H9 (cell line): ENCODE measurements around the gene CDKL1. TPM values are rescaled to one million over a fixed set of nuclear protein-coding genes. Genes with fewer than 3 reads are reported as not detected.
A peak's percentile ranks its signal among the peaks of the same experiment; 100 is the strongest.

ENCODE experiments used
- DNase-seq: peaks from one replicate; pipeline ENCODE4 v3.0.0-alpha.2; 2017
- H2AFZ ChIP-seq: one replicate; pipeline ENCODE4 v1.6.1; 2013; ENCODE audit warnings: mild to moderate bottlenecking, low read length, control low read depth, moderate library complexity
- H2AK5ac ChIP-seq: 2 replicates; pipeline ENCODE4 v1.6.1; 2013; ENCODE audit warnings: low read length, control low read depth, mixed read lengths; ENCODE audit not compliant: insufficient read length
- H2BK120ac ChIP-seq: one replicate; pipeline ENCODE4 v1.6.1; 2013; ENCODE audit warnings: low read depth, mild to moderate bottlenecking, low read length, control low read depth, inconsistent platforms; ENCODE audit not compliant: poor library complexity, severe bottlenecking
- H2BK12ac ChIP-seq: 2 replicates; pipeline ENCODE4 v1.6.1; 2013; ENCODE audit warnings: low read length, control low read depth, mixed read lengths, low read depth; ENCODE audit not compliant: insufficient read length
- H2BK15ac ChIP-seq: 2 replicates; pipeline ENCODE4 v1.6.1; 2013; ENCODE audit warnings: low read depth, low read length, control low read depth
- H2BK20ac ChIP-seq: one replicate; pipeline ENCODE4 v1.6.1; 2013; ENCODE audit warnings: low read depth, mild to moderate bottlenecking, low read length, control low read depth, inconsistent platforms; ENCODE audit not compliant: poor library complexity, severe bottlenecking
- H2BK5ac ChIP-seq: 2 replicates; pipeline ENCODE4 v1.6.1; 2013; ENCODE audit warnings: low read length, control low read depth, mixed read lengths; ENCODE audit not compliant: insufficient read length
- H3K14ac ChIP-seq: 2 replicates; pipeline ENCODE4 v1.6.1; 2013; ENCODE audit warnings: low read length, control low read depth; ENCODE audit not compliant: insufficient read depth
- H3K18ac ChIP-seq: 2 replicates; pipeline ENCODE4 v1.6.1; 2013; ENCODE audit warnings: low read depth, mild to moderate bottlenecking, mixed read lengths, low read length, control low read depth; ENCODE audit not compliant: insufficient read length
- H3K23ac ChIP-seq: 2 replicates; pipeline ENCODE4 v1.6.1; 2013; ENCODE audit warnings: low read length, control low read depth, mixed read lengths, low read depth; ENCODE audit not compliant: insufficient read length
- H3K23me2 ChIP-seq: 2 replicates; pipeline ENCODE4 v1.6.1; 2013; ENCODE audit warnings: low read depth, mild to moderate bottlenecking, mixed read lengths, low read length, control low read depth; ENCODE audit not compliant: insufficient read length, poor library complexity, severe bottlenecking
- H3K27ac ChIP-seq: 2 replicates; pipeline ENCODE4 v1.5.1; 2013; ENCODE audit warnings: low read length, control low read depth, mixed read lengths, low read depth; ENCODE audit not compliant: insufficient read length
- H3K27me3 ChIP-seq: 2 replicates; pipeline ENCODE4 v1.6.1; 2013; ENCODE audit warnings: low read length, control low read depth, inconsistent platforms; ENCODE audit not compliant: insufficient read depth
- H3K4ac ChIP-seq: 2 replicates; pipeline ENCODE4 v1.6.1; 2013; ENCODE audit warnings: low read depth, mild to moderate bottlenecking, control low read depth, inconsistent platforms, low read length, moderate library complexity
- H3K4me1 ChIP-seq: 2 replicates; pipeline ENCODE4 v1.6.1; 2013; ENCODE audit warnings: low read length, control low read depth, inconsistent platforms; ENCODE audit not compliant: insufficient read depth
- H3K4me2 ChIP-seq: 2 replicates; pipeline ENCODE4 v1.6.1; 2013; ENCODE audit warnings: low read length, control low read depth, mixed read lengths; ENCODE audit not compliant: insufficient read length, insufficient read depth
- H3K56ac ChIP-seq: 2 replicates; pipeline ENCODE4 v1.6.1; 2013; ENCODE audit warnings: low read depth, mild to moderate bottlenecking, mixed read lengths, low read length, control low read depth; ENCODE audit not compliant: insufficient read length
- H3K79me1 ChIP-seq: 2 replicates; pipeline ENCODE4 v1.6.1; 2013; ENCODE audit warnings: low read depth, mild to moderate bottlenecking, moderate library complexity, low read length, control low read depth, inconsistent platforms; ENCODE audit not compliant: insufficient read depth, poor library complexity, severe bottlenecking
- H3K79me2 ChIP-seq: 2 replicates; pipeline ENCODE4 v1.6.1; 2013; ENCODE audit warnings: low read length, control low read depth, inconsistent platforms; ENCODE audit not compliant: insufficient read depth
- H3K9ac ChIP-seq: 2 replicates; pipeline ENCODE4 v1.6.1; 2013; ENCODE audit warnings: low read length, control low read depth, mixed read lengths; ENCODE audit not compliant: insufficient read length; ENCODE audit errors: extremely low read depth
- H3K9me3 ChIP-seq: one replicate; pipeline ENCODE4 v1.6.1; 2013; ENCODE audit warnings: low read depth, low read length, inconsistent platforms; ENCODE audit not compliant: control insufficient read depth
- H3T11ph ChIP-seq: one replicate; pipeline ENCODE4 v1.6.1; 2013; ENCODE audit warnings: mild to moderate bottlenecking, low read length, control low read depth, inconsistent platforms
- H4K20me1 ChIP-seq: one replicate; pipeline ENCODE4 v1.6.1; 2013; ENCODE audit not compliant: control insufficient read depth, insufficient read length, insufficient read depth
- H4K5ac ChIP-seq: 2 replicates; pipeline ENCODE4 v1.6.1; 2013; ENCODE audit warnings: low read depth, mild to moderate bottlenecking, mixed read lengths, low read length, control low read depth; ENCODE audit not compliant: insufficient read length
- H4K8ac ChIP-seq: replicated peaks from 2 replicates; pipeline ENCODE4 v1.6.1; 2013; ENCODE audit warnings: low read length, control low read depth, mixed read lengths, low read depth; ENCODE audit not compliant: insufficient read length
- H4K91ac ChIP-seq: 2 replicates; pipeline ENCODE4 v1.6.1; 2013; ENCODE audit warnings: low read depth, mild to moderate bottlenecking, moderate library complexity, mixed read lengths, low read length, control low read depth; ENCODE audit not compliant: insufficient read length
- H3K27ac Mint-ChIP-seq, 3 experiments: 2 replicates in 2 of 3; 3 replicates in 1 of 3; pipeline ENCODE4 v1.8.0; 2020 to 2021; ENCODE audit warnings: mixed read lengths in 3 of 3, mild to moderate bottlenecking in 1 of 3, moderate library complexity in 1 of 3
- H3K27me3 Mint-ChIP-seq: 2 replicates; pipeline ENCODE4 v1.8.0; 2021; ENCODE audit warnings: low read depth, mild to moderate bottlenecking, moderate library complexity, mixed read lengths
- H3K36me3 Mint-ChIP-seq, 3 experiments: 2 replicates in 2 of 3; 3 replicates in 1 of 3; pipeline ENCODE4 v1.8.0; 2020 to 2021; ENCODE audit warnings: low read depth in 3 of 3, mixed read lengths in 3 of 3; ENCODE audit not compliant: insufficient read depth in 1 of 3
- H3K4me1 Mint-ChIP-seq, 2 experiments: 2 replicates each; pipeline ENCODE4 v1.8.0; 2020; ENCODE audit warnings: mixed read lengths in 2 of 2
- H3K4me3 Mint-ChIP-seq, 2 experiments: 2 replicates in 1 of 2; 3 replicates in 1 of 2; pipeline ENCODE4 v1.8.0; 2020 to 2021; ENCODE audit warnings: mild to moderate bottlenecking in 2 of 2, mixed read lengths in 2 of 2, moderate library complexity in 1 of 2
- H3K9me3 Mint-ChIP-seq, 2 experiments: 2 replicates in 1 of 2; 3 replicates in 1 of 2; pipeline ENCODE4 v1.8.0; 2020; ENCODE audit warnings: mild to moderate bottlenecking in 2 of 2, mixed read lengths in 2 of 2, moderate library complexity in 1 of 2
- WGBS: extraction: QIAGEN DNeasy Blood & Tissue Kit; methylation state at CpG from one replicate; pipeline ENCODE4 v1.1.7; 2013; ENCODE audit warnings: missing lambda C conversion rate, low lambda C conversion rate, mixed read lengths; ENCODE audit not compliant: insufficient read length; ENCODE audit errors: extremely low coverage; 5-methylcytosine and 5-hydroxymethylcytosine counted together
- total RNA-seq: library from RNA; stranded (reverse); gene quantifications from 2 replicates; pipeline ENCODE4 v1.2.1, GENCODE V29; 2021
- TF ChIP-seq, protein P1 (sequence below): fragments of 200-600 bp; sonication (generic); conservative IDR thresholded peaks from 3 replicates; pipeline ENCODE4 v1.8.0; 2021; ENCODE audit warnings: antibody characterized with exemption, mild to moderate bottlenecking

CDKL1 gene
- total RNA-seq, 1 experiment from 2014 or later = 0.72 TPM

DNA sequence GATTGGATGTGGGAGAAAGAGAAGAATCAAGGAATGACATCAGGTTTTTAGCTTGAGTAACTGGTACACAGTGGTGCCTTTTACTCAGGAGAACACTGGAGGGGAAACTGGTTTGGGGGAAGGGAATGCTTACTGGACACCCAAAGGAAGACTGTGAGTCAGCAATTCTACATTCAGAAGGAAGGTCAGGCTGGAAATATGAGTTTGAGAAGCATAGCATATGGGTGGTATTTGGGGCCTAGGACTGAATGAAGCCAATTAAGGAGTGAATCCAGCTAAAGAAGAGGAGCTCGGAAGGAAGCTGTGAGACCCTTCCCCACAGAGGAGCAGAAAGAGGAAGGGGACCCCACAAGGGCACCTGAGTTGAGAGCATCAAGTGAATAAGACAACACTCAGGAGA, 49.2 kb downstream of the CDKL1 start:
- Histone ChIP-seq H3K79me1 (no peaks in the 10 kb centered on the region), H3K4me2 (no peak overlapping the region), H2BK12ac (no peak overlapping the region), H2BK20ac (no peak overlapping the region), H3K14ac (no peak overlapping the region), H3K4me1 (no peaks in the 10 kb centered on the region; the same call in 1 of the 2 replicates), H4K91ac (no peak overlapping the region), H4K8ac (no peak overlapping the region), H3K9ac (no peak overlapping the region), H2AK5ac (no peak overlapping the region), H3K23ac (no peak overlapping the region), H4K5ac (no peak overlapping the region), H2AFZ (no peak overlapping the region), H3K27ac (no peak overlapping the region), H4K20me1 (no peaks in the 10 kb centered on the region), H3K4ac (no peak overlapping the region), H3K56ac (no peak overlapping the region), H3K9me3 (no peaks in the 10 kb centered on the region), H2BK120ac (no peak overlapping the region), H2BK15ac (no peak overlapping the region), H3T11ph (no peak overlapping the region), H3K18ac (no peak overlapping the region), H2BK5ac (no peak overlapping the region), H3K27me3 (no peaks in the 10 kb centered on the region), H3K23me2 (no peaks in the 10 kb centered on the region), H3K79me2 (no peaks in the 10 kb centered on the region; the same call in 1 of the 2 replicates)
- no peaks in the 10 kb centered on the region for H3K36me3 Mint-ChIP-seq
- WGBS = no CpG with 5 or more reads among the region's 1 CpG
- peaks cover 12 to 23% of the 10 kb centered on the region in 2 experiments for H3K4me1 Mint-ChIP-seq
- no peak overlapping the region for H3K4me3 Mint-ChIP-seq
- TF ChIP-seq, protein P1, sequence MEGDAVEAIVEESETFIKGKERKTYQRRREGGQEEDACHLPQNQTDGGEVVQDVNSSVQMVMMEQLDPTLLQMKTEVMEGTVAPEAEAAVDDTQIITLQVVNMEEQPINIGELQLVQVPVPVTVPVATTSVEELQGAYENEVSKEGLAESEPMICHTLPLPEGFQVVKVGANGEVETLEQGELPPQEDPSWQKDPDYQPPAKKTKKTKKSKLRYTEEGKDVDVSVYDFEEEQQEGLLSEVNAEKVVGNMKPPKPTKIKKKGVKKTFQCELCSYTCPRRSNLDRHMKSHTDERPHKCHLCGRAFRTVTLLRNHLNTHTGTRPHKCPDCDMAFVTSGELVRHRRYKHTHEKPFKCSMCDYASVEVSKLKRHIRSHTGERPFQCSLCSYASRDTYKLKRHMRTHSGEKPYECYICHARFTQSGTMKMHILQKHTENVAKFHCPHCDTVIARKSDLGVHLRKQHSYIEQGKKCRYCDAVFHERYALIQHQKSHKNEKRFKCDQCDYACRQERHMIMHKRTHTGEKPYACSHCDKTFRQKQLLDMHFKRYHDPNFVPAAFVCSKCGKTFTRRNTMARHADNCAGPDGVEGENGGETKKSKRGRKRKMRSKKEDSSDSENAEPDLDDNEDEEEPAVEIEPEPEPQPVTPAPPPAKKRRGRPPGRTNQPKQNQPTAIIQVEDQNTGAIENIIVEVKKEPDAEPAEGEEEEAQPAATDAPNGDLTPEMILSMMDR = no peak
- no peak for DNase-seq
- H3K27ac Mint-ChIP-seq = peak overlapping the region in 1 of 3 experiments; percentile 2; a peak in 1 of 7 replicates
- no peaks in the 10 kb centered on the region; the same call in 1 of the 2 replicates for H3K27me3 Mint-ChIP-seq
- no peaks in the 10 kb centered on the region for H3K9me3 Mint-ChIP-seq
